ENCODE measurements around the gene LRRC9. TPM values are rescaled to one million over a fixed set of nuclear protein-coding genes. Genes with fewer than 3 reads are reported as not detected.

LRRC9 gene
- total RNA-seq, 4 donors from 2014 or later = not detected

- H3K27ac ChIP-seq = no peak overlapping the region
- H3K4me3 ChIP-seq = no peak overlapping the region
- WGBS, 2 donors (ENCODE audit: low coverage in 1 of 2) = 55 to 79% methylated on average over 2 of the region's 2 CpGs
- peaks cover 3% of the 10 kb centered on the region for H3K27me3 ChIP-seq
- TF ChIP-seq POLR2A (IDR thresholded peaks at IDR 0.05) = no peak
- no peaks in the 10 kb centered on the region for H3K4me1 ChIP-seq
- ATAC-seq = no peak
- no peaks in the 10 kb centered on the region for H3K9me3 ChIP-seq
- no peaks in the 10 kb centered on the region for H3K36me3 ChIP-seq
Observed at GRCh38 chr14:59905188-59905587, 14.8 kb upstream of the LRRC9 start.

GRCh38 chr14:59912443-59912842 is 7.5 kb upstream of the LRRC9 start:
- WGBS, 2 donors (ENCODE audit: low coverage in 1 of 2) = 73 to 100% methylated on average over 2 of the region's 2 CpGs
- Histone ChIP-seq H3K36me3 (no peaks in the 10 kb centered on the region), H3K9me3 (no peaks in the 10 kb centered on the region), H3K4me1 (no peaks in the 10 kb centered on the region), H3K27ac (no peak overlapping the region), H3K4me3 (no peak overlapping the region), H3K27me3 (peaks cover 25% of the 10 kb centered on the region)
- ATAC-seq = no peak
- no peak for TF ChIP-seq POLR2A (IDR thresholded peaks at IDR 0.05)
- no peak for TF ChIP-seq CTCF (IDR thresholded peaks at IDR 0.05)
- no peak for TF ChIP-seq POLR2AphosphoS5 (IDR thresholded peaks at IDR 0.05)

GRCh38 chr14:59913187-59913586 is 6.8 kb upstream of the LRRC9 start:
- ATAC-seq = no peak
- 86% methylated on average over 1 of the region's 1 CpG; no CpG with 5 or more reads in 1 of the 2 donors for WGBS, 2 donors (ENCODE audit: low coverage in 1 of 2)

GRCh38 chr14:59918824-59919569 is 947 bp upstream of the LRRC9 start:
- no peaks in the 10 kb centered on the region for H3K36me3 ChIP-seq
- peaks cover 50% of the 10 kb centered on the region for H3K27me3 ChIP-seq
- H3K27ac ChIP-seq = no peak overlapping the region
- peaks cover 0 to 14% (median 6%) of the 10 kb centered on the region in 3 donors for H3K4me1 ChIP-seq
- H3K9me3 ChIP-seq = no peaks in the 10 kb centered on the region
- WGBS, 2 donors (ENCODE audit: low coverage in 1 of 2) = 0 to 2% methylated on average over 11 to 18 of the region's 18 CpGs
- TF ChIP-seq POLR2AphosphoS5 (IDR thresholded peaks at IDR 0.05) (no peak), CTCF (IDR thresholded peaks at IDR 0.05) (peak in 3 of 4 experiments; percentile 12 to 31 (median 28)), EP300 (IDR thresholded peaks at IDR 0.05) (no peak)
- peak overlapping the region in 1 of 2 donors; percentile 46 for H3K4me3 ChIP-seq
- ATAC-seq = no peak

More at GRCh38 chr14:59913187-59913586, 6.8 kb upstream of the LRRC9 start:
- Histone ChIP-seq H3K27me3 (peaks cover 31% of the 10 kb centered on the region), H3K4me1 (no peaks in the 10 kb centered on the region), H3K9me3 (no peaks in the 10 kb centered on the region), H3K4me3 (no peak overlapping the region), H3K27ac (no peak overlapping the region), H3K36me3 (no peaks in the 10 kb centered on the region)
- TF ChIP-seq POLR2AphosphoS5 (IDR thresholded peaks at IDR 0.05) (no peak), POLR2A (IDR thresholded peaks at IDR 0.05) (no peak), EP300 (IDR thresholded peaks at IDR 0.05) (no peak), CTCF (IDR thresholded peaks at IDR 0.05) (no peak)

GRCh38 chr14:59920378-59920683 is 387 bp downstream of the LRRC9 start:
- ATAC-seq = no peak

More at GRCh38 chr14:59920378-59920683, 387 bp downstream of the LRRC9 start:
- no peak overlapping the region for H3K27ac ChIP-seq
- WGBS, 2 donors (ENCODE audit: low coverage in 1 of 2) = 57% methylated on average over 1 of the region's 1 CpG; no CpG with 5 or more reads in 1 of the 2 donors
- TF ChIP-seq POLR2A (IDR thresholded peaks at IDR 0.05) = no peak
- no peak for TF ChIP-seq POLR2AphosphoS5 (IDR thresholded peaks at IDR 0.05)
- TF ChIP-seq EP300 (IDR thresholded peaks at IDR 0.05) = no peak
- no peak for TF ChIP-seq CTCF (IDR thresholded peaks at IDR 0.05)
- H3K4me1 ChIP-seq = peaks cover 0 to 14% (median 6%) of the 10 kb centered on the region in 3 donors
- peaks cover 44% of the 10 kb centered on the region for H3K27me3 ChIP-seq
- H3K36me3 ChIP-seq = no peaks in the 10 kb centered on the region
- no peak overlapping the region for H3K4me3 ChIP-seq
- no peaks in the 10 kb centered on the region for H3K9me3 ChIP-seq

All from gastroesophageal sphincter (tissue), 4 donors.